Sciatic nerve (tissue), 2 donors: ENCODE data around the gene RETN. TPM values are rescaled to one million over a fixed set of nuclear protein-coding genes. Genes with fewer than 3 reads are reported as not detected.
A peak's percentile ranks its signal among the peaks of the same experiment; 100 is the strongest.

Source experiments
- ATAC-seq: fragments of 200-7000 bp; cut with Tn5 transposase; one replicate; pipeline ENCODE4 v1.9.1; 2020; ENCODE audit warnings: mild to moderate bottlenecking, moderate library complexity
- DNase-seq: peaks from one replicate; pipeline ENCODE4 v3.0.0-alpha.2; 2020; ENCODE audit warnings: low spot score
- intact Hi-C: fragments of 100-400 bp; cut with DNase I; formaldehyde crosslinking; loops from one replicate; pipeline ENCODE4 v1.14.2; 2022
- total RNA-seq: library from RNA; stranded (reverse); fragmentation: NEBNext Ultra II Directional; extraction: Animal tissue kit (Norgen Biotek cat#: 25700); gene quantifications from one replicate; pipeline ENCODE4 v1.2.1, GENCODE V29; 2021
- donor health status: DM: no; HTN: no; CAD: no.
- donor health status: DM: no; HTN: no; CAD: no.

RETN gene
- total RNA-seq, 1 donor from 2014 or later = 1.1 TPM

DNA sequence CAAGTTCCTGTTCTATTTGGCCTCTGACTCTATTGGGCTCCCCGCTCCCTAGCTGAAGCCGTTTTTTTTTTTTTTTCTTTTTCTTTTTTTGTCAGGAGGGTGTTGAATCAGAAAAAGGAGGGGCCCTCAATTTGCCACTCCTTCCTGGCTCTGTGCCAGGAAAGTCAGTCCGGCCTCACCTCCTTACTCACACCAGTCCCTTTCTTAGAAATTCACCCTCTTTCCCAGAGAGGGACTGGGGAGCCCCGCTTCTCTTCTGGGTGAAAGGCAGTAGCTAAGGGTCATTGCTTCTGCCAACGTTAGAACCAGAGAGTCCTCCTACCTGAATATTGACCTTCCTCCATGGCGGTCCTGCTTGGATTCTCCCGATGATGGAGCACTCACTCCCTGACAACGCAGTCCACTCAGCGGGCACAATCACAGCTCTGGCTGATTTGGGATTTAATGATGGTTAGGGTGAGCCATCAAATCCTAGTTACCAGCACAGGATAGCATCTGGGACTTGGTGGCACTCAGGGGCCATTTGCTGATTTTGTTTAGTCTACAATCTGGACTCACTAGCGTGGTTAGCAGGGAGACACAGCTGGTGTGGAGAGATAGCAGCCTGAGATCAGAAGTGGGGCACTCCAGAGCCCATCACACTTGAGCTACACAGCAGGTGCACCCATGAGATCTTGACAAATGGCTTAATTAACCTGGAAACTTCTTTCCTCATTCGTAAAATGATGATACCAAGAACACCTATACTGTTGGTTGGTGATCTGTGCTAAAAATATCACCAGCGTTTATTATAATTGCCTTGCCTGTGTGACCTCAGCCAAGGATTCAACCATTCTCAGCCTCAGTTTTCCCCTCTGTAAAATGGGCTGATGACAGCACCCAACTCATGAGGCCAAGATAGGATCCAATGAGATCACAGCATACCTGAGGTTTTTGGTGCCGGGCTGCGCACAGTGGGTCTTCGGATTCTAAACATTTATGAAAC is 30.9 kb downstream of the RETN start:
- DNase-seq = peak; percentile 43
- intact Hi-C loops = no loop called here

DNA sequence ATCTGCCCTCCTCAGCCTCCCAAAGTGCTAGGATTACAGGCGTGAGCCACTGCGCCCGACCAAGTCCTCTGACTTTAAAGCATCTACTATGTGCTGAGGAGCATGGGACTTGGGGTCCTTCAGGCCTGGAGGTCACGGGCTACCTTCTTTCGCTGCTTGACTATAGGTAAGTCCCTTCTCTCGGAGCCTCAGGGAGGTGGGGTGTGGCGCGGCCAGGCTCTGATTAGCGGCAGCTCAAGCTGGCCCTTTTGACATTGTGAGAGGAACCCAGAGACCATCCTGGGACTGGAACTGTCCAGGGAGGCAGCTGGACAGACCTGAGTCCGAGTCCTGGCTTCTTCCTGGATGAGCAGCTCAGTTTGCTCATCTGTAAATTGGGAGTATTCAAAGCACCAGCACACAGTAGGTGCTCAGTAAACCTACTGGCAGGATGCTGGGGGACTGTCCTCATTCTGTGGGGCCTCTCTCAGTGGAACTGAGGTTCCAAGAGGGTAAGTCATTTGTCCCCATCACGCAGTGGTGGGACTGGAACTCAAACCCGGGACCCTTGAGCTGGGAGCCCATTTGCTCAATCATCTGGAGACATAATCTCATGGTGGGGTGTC is 32.3 kb downstream of the RETN start:
- intact Hi-C loops = no loop called here
- DNase-seq (no peak), ATAC-seq (no peak)

More for the DNA sequence above, 30.9 kb downstream of the RETN start:
- ATAC-seq = no peak

DNA sequence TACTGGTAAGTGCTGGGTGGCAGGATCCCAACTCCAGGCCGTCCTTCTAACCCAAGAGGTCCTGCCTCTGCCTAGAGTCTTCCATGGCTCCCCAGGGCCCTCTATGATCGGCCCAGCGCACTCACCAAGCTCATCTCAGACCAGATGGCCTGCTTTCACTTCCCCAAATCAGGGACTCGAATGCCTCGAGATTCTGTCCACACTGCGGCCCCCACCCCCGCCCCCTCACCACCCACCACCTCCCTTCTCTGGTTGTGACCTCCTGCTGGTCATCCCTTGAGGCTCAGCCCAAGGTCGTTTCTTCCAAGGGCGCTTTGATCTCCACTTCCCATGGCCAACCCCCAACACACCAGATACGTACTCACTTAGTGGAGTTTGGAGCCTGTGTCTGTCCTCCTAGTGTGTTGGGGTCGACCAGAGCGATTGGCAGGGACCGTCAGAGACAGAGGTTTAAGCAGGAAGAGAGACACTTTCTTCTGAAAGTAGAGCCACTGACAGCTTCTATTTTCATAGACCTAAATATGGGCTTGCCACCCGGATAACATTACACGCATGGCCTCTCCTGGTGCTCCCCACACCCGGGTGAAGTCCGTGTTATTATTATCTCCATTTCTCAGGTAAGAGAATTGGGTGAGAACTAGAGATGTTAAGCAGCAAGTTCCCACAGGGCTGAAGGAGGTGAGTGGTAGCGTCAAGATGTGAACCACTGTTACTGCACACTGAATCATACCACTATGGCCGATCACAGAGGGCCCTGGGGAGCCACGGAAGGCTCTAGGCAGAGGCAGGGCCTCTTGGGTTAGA is 33.0 kb downstream of the RETN start, which contains the start of gene FCER2:
FCER2 (minus strand) TSS at position 478 of the 804 bp plus-strand sequence. CDS start 2,371 bp downstream, outside the sequence.
- peak; percentile 35 for ATAC-seq
- DNase-seq = peak; percentile 54
- intact Hi-C loops = no loop called here

DNA sequence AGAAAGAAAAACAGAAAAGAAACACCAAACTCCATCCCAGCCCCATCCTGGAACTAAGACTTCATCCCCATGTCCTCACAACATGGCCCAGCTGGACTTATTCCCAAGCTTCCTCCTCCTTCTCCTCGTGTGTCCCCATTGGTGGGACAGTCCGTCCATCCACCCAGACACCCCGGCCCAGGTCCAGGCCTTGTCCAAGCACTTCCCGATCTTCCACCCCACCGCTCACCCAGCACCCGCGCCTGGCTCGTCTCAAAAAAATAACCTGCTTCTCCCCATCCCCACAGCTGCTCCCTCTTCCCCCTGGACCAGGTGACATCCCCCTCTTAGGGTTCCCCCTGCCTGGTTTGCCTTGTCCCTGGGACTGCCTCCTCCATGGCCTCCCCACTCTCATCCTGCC is 34.5 kb downstream of the RETN start:
- intact Hi-C loops = no loop called here
- ATAC-seq = no peak
- DNase-seq = no peak

DNA sequence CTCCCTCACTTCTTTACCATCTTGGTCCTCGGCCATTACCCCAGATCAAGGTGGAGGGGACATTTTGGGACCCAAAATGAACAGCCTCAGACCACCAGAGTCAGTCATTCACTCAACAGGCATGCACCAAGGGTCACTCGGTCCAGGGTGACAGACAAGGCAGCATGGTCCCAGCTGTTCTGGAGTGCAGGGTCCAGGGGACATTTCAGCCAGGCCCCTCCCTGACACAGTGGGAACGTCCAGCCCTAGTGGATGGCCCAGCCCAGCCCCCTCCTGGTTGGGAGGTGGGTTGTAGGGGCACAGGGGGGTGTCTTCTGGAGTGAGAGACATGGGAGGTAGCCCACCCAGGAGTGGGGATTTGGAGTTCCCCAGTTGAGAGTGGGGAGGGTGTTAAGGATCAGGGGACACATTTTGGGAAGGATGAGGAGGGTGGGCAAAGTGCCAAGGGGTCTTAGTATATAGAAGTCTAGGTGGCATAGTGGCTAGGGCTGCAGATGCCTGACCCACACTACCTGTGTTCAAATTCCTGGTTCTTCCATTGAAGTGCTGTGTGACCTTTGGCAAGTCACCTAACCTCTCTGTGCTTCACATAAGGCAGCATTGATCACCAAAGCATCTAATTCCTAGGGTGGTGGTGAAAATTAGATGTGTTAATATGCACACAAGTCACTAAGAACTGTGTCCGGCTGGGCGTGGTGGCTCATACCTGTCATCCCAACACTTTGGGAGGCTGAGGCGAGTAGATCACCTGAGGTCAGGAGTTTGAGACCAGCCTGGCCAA is 35.6 kb downstream of the RETN start:
- no peak for ATAC-seq
- no peak for DNase-seq
- intact Hi-C loops = no loop called here

DNA sequence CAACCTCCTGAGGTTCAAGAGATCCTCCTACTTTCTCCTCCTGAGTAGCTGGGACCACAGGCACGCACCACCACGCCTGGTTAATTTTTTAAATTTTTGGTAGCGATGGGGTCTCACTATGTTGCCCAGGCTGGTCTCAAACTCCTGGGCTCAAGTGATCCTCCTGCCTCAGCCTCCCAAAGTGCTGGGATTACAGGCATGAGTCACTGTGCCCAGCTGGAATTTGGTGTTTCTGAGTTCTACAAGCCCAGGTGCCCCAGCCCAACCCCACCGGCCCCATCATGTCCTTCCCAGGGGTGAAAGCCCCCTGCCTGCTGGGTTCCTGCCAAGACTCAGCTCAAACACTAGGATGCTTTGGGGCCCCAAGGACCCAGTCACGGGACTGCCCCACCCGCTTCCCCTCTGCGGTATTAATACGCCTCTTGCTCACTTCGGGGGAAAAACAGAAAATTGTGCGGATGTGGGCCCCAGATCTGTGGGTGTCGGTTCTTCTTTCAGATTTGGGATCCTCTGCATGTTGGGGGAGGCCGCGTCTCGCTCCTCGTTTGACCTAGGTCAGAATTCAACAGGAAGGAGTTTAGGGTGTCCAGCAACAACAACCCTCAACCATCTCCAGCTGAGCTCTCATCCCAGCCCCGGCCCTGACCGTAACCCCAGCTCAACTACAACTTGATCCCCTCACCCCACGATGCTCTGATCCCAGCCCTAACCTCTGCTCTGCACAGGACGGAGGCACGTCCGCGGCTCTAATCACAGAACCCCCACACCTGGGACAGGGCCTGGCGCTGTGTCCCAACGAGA is 36.7 kb downstream of the RETN start:
- peak; percentile 58 for ATAC-seq
- intact Hi-C loops = no loop called here
- DNase-seq = peak; percentile 76

DNA sequence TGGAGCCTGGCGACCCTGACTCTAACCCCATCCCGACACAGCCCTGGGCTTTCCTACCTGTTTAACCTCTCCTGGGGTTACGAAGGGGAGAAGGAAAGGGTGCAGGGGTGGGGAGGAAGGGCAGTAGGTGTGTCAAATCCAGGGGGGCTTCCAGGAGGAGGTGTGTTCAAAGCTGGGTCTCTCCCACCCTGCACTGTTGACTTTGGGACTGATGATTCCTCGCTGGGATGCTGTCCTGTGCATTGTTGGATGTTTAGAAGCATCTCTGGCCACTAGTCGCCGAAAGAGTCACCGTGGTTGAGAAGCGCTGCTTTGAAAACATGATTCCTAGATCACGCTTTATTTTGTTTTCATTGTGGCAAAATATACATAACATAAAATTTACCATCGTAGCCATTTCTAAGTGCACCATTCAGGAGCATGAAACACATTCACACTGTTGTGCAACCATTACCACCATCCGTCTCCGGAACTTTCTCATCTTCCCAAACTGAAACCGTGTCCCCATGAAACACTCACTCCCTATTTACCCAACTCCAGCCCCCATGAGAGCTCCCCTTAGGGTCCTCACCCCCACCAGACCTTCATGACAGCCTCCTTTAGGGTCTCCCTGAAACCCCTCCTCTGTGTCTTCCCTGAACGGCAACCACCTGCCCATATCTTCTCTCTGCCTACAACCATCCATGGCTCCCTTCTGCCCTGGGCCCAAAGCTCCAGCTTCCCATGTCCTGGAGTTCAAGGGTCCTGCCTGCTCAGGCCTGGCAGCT is 37.5 kb downstream of the RETN start:
- ATAC-seq = no peak
- DNase-seq = no peak
- intact Hi-C loops = no loop called here

DNA sequence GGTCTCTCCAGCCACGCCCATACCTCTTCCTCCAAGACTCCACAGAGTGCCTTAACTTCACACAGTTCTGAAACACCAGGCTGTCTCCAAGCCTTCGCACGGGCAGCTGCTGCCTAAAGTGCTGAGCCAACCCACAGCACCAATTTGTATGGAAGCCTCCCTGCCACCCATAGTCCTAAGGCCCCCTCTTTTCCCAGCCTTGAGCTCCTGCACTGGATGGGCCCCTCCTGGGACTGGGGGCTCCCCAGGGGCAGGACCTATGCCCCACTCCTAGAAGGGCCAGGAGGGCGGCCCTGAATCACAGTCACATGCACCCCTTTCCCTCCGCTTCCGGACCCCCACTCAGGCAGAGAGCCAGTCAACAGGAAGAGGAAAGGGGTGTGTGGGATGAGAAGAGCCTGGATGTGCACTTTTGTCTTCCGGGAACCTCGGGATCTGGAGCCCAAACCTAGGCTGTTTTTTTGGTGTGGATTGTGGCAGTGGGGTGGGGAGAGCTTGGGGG is 38.2 kb downstream of the RETN start:
- ATAC-seq = peak; percentile 46
- intact Hi-C loops = no loop called here
- no peak for DNase-seq

DNA sequence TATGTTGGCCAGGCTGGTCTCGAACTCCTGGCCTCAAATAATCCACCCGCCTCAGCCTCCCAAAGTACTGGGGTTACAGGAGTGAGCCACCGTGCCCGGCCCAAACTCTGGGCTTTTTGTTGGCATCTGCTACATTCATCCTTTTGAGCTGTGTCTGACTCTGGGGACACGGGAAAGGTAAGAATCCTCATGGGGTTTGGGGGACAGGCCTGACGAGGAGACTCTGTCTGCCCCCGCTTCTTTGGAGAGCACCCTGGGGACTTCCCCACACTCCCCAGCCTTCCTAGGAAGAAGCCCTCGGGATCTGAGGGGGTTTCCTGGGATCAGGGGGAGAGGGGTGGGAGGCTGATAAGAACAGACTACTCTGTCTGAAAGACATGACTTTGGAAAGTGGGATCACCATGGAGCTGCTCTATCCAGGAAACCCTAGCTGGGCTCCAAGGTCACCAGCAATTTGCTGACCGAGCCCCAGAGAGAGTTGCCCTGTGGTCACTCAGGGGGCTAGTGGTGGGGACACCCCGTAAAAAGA is 41.1 kb downstream of the RETN start:
- intact Hi-C loops = no loop called here
- no peak for ATAC-seq
- DNase-seq = no peak

DNA sequence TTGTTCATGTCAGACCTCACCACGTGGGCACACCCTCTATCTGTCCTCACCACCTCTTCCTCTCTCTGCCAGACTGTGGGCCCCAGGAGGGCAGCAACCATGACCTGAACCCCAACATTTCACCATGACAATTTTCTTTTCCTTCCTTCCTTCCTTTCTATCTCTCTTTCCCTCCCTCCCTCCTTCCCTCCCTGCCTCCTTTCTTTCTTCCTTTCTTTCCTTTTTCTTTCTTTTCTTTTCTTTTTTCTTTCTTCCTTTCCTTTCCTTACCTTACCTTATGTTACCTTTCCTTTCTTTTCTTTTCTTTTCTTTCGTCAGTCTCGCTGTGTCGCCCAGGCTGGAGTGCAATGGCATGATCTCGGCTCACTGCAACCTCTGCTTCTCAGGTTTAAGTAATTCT is 41.8 kb downstream of the RETN start:
- no peak for DNase-seq
- intact Hi-C loops = no loop called here
- no peak for ATAC-seq

DNA sequence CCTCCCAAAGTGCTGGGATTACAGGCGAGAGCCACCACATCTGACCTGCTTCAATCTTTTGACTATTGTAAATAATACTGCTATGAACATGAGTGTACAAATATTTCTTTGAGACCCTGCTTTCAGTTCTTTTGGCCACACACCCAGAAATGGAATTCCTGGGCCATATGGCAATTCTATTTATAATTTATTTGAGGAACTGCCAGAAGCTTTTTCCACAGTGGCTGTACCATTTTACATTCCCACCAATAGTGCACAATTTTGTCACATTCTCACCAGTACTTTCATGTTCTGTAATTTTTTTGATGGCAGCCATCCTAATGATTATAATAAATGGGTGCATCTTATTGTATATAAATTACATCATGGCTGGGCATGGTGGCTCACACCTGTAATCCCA is 46.8 kb downstream of the RETN start:
- intact Hi-C loops = no loop called here
- ATAC-seq (no peak), DNase-seq (no peak)

DNA sequence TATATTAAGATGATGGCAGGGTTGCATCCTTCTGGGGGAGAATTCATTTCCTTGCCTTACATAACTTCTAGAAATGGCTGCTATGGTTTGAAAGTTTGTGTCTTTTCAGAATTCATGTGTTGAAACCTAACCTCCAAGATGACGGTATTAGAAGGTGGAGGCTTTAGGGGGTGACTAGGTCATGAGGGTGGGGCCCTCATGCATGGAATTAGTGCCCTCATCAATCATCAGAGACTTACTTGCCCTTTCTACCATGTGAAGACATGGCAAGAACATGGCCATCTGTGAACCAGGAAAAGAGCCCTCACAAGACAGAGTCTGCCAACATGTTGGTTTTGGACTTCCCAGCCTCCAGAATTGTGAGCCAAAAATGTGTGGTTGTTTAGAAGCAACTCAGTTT is 47.9 kb downstream of the RETN start:
- DNase-seq (no peak), ATAC-seq (no peak)
- intact Hi-C loops = no loop called here

DNA sequence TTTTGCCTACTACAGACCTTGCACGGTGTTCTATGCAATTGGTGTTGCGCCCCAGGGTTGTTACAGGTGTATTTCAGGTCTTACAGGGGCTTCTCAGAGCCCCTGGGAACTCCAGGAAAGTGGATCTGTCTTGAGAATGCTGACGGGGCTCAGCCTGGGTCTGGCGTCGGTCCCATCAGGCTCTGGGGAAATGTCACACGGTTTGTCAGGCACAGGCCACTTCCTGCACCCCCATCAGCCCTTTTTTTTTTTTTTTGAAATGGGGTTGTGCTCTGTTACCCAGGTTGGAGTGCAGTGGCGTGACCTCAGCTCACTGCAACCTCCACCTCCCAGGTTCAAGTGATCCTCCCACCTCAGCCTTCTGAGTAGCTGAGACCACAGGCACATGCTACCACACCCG is 49.8 kb downstream of the RETN start:
- no peak for ATAC-seq
- intact Hi-C loops = no loop called here
- DNase-seq = no peak
